ENCODE results near the gene PPP1R3C. TPM values are rescaled to one million over a fixed set of nuclear protein-coding genes. Genes with fewer than 3 reads are reported as not detected.

The PPP1R3C gene
- total and polyA plus RNA-seq, 2 of the 4 experiments (the other 2 are of a cell fraction), result 17.4 to 62.9 TPM

- BruUV-seq (replicated peaks), result no TSS peak
- dilution Hi-C loops (cut with HindIII; ENCODE audit: low sequenced_read_pairs, unreplicated experiment), result no loop called here
- H2AFZ ChIP-seq (replicated peaks; ENCODE audit: low read length, poor library complexity), result no peak overlapping the region
These were observed 18.6 kb downstream of the PPP1R3C start for GRCh38 chr10:91614225-91614624.

More at GRCh38 chr10:91614225-91614624, 18.6 kb downstream of the PPP1R3C start:
- H3K23ac ChIP-seq (ENCODE audit: low read depth, low read length), result peak overlapping the region; percentile 97
- peak overlapping the region; percentile 93 for H3K18ac ChIP-seq (ENCODE audit: low read depth, low read length)
- H2BK5ac ChIP-seq (ENCODE audit: low read depth, low read length, poor library complexity, severe bottlenecking), result peak overlapping the region; percentile 99
- H4K91ac ChIP-seq (ENCODE audit: insufficient read depth, low read depth, low read length), result peak overlapping the region; percentile 90
- intact Hi-C loops (cut with micrococcal nuclease), result no loop called here
- H3K14ac ChIP-seq (replicated peaks; ENCODE audit: low read depth, low read length), result peak overlapping the region; percentile 86
- 0% methylated on average over 1 of the region's 2 CpGs; no CpG with 5 or more reads in 1 of the 2 experiments for WGBS, 2 experiments (ENCODE audit: extremely low coverage in 2 of 2, insufficient read length in 1 of 2)
- peak overlapping the region; percentile 72 for H3K27ac ChIP-seq (ENCODE audit: insufficient read depth, low read length)
- H3K36me3 ChIP-seq (ENCODE audit: control insufficient read depth, insufficient read depth, low read length), result no peaks in the 10 kb centered on the region
- peak overlapping the region; percentile 91 for H2AK5ac ChIP-seq (ENCODE audit: low read depth, low read length)
- DNase-seq (peak; percentile 94), ATAC-seq (ENCODE audit: low read depth) (peak; percentile 19)
- peaks cover 0 to 10% of the 10 kb centered on the region in 2 experiments; a peak in 2 of 4 replicates for H3K79me1 ChIP-seq (ENCODE audit: low read depth in 1 of 2, low read length in 2 of 2)
- H3K27me3 ChIP-seq (ENCODE audit: control insufficient read depth, insufficient read depth, low read length), result no peaks in the 10 kb centered on the region
- peak overlapping the region; percentile 1; the same call in 1 of the 2 replicates for H3K9ac ChIP-seq (ENCODE audit: low read depth, low read length)
- peaks cover 4% of the 10 kb centered on the region; the same call in 1 of the 2 replicates for H4K20me1 ChIP-seq (ENCODE audit: insufficient read depth, low read length)
- H2BK15ac ChIP-seq (ENCODE audit: low read depth, low read length), result peak overlapping the region; percentile 90; the same call in 2 of the 3 replicates
- peaks cover 19% of the 10 kb centered on the region for H3K9me1 ChIP-seq (ENCODE audit: insufficient read depth, low read length)
- CTCF ChIA-PET, result interaction anchor here (1.2 to 1.6 kb wide), 4 partner anchors 19 to 62 kb away, joined by 3 to 9 read pairs (median 6); partner anchors contain the start of gene PPP1R3C
- H2BK20ac ChIP-seq (ENCODE audit: low read depth, low read length), result peak overlapping the region; percentile 98
- peak overlapping the region; percentile 88 for H4K5ac ChIP-seq (ENCODE audit: low read depth, low read length)
- H3K4me3 ChIP-seq (ENCODE audit: insufficient read depth, low read depth, low read length), result no peak overlapping the region
- in situ Hi-C loops (cut with MboI; ENCODE audit: low sequenced_read_pairs), result no loop called here
- TF ChIP-seq MAZ (IDR thresholded peaks at IDR 0.05; ENCODE audit: borderline replicate concordance, low read depth, low read length) (no peak), NFE2L2 (IDR thresholded peaks at IDR 0.05; ENCODE audit: low read depth, low read length) (no peak), BHLHE40 (IDR thresholded peaks at IDR 0.05; ENCODE audit: low read depth, low read length) (no peak), CEBPB (IDR thresholded peaks at IDR 0.05; ENCODE audit: low read depth, low read length) (peak; percentile 86), MAFK (IDR thresholded peaks at IDR 0.05; ENCODE audit: low read depth, low read length) (0 out of 2 replicates have a peak, but pooled peaks have one; percentile 5)
- peak overlapping the region; percentile 98 for H3K4ac ChIP-seq (ENCODE audit: low read depth, low read length)
- peaks cover 19% of the 10 kb centered on the region for H3K4me1 ChIP-seq (ENCODE audit: control insufficient read depth, insufficient read depth, low read length)
- peak overlapping the region; percentile 92 for H3K56ac ChIP-seq (ENCODE audit: extremely low read depth, insufficient read depth, low read length)
- peak overlapping the region; percentile 51 for H3K4me2 ChIP-seq (ENCODE audit: low read depth, low read length)
- peak overlapping the region; percentile 68 to 96 for H4K8ac ChIP-seq (ENCODE audit: low read depth in 2 of 2, low read length in 2 of 2)
- no peaks in the 10 kb centered on the region for H3K9me3 ChIP-seq (ENCODE audit: control insufficient read depth, insufficient read depth, low read length)
- peak overlapping the region; percentile 77 for H2AK9ac ChIP-seq (replicated peaks; ENCODE audit: low read depth, low read length, poor library complexity)
- POLR2A ChIA-PET (ENCODE audit: unreplicated experiment), result no interaction called here
- peak overlapping the region; percentile 96 for H2BK120ac ChIP-seq (ENCODE audit: low read depth, low read length)
